ENCODE measurements around the gene GUK1. TPM values are rescaled to one million over a fixed set of nuclear protein-coding genes. Genes with fewer than 3 reads are reported as not detected.
A peak's percentile ranks its signal among the peaks of the same experiment; 100 is the strongest.

The GUK1 gene
- total and polyA plus RNA-seq, 2 of the 4 experiments (the other 2 are of a cell fraction), result 465 to 548 TPM

- Histone ChIP-seq H3K14ac (replicated peaks; ENCODE audit: low read depth, low read length) (no peak within 1 kb of the TSS), H3K4me1 (ENCODE audit: control insufficient read depth, insufficient read depth, low read length) (peaks cover 7% of the 10 kb centered on the region; the same call in 1 of the 2 replicates), H2BK20ac (ENCODE audit: low read depth, low read length) (no peak within 1 kb of the TSS; the same call in 1 of the 2 replicates), H3K36me3 (ENCODE audit: control insufficient read depth, insufficient read depth, low read length) (peaks cover 40% of the 10 kb centered on the region), H4K91ac (ENCODE audit: insufficient read depth, low read depth, low read length) (peak within 1 kb of the TSS; percentile 33), H4K20me1 (ENCODE audit: insufficient read depth, low read length) (peaks cover 39% of the 10 kb centered on the region), H3K27me3 (ENCODE audit: control insufficient read depth, insufficient read depth, low read length) (no peaks in the 10 kb centered on the region), H2AK9ac (replicated peaks; ENCODE audit: low read depth, low read length, poor library complexity) (peak within 1 kb of the TSS; percentile 93), H3K9me3 (ENCODE audit: control insufficient read depth, insufficient read depth, low read length) (no peaks in the 10 kb centered on the region), H3K23ac (ENCODE audit: low read depth, low read length) (peak within 1 kb of the TSS; percentile 74; the same call in 1 of the 2 replicates), H2AK5ac (ENCODE audit: low read depth, low read length) (peak within 1 kb of the TSS; percentile 89), H3K27ac (ENCODE audit: insufficient read depth, low read length) (peak within 1 kb of the TSS; percentile 49; the same call in 1 of the 2 replicates), H2BK120ac (ENCODE audit: low read depth, low read length) (no peak within 1 kb of the TSS; the same call in 1 of the 2 replicates), H4K5ac (ENCODE audit: low read depth, low read length) (peak within 1 kb of the TSS; percentile 40; the same call in 1 of the 2 replicates), H3K4me3 (ENCODE audit: insufficient read depth, low read depth, low read length) (peak within 1 kb of the TSS; percentile 62), H3K4ac (ENCODE audit: low read depth, low read length) (peak within 1 kb of the TSS; percentile 64), H4K8ac (ENCODE audit: low read depth in 2 of 2, low read length in 2 of 2) (peak within 1 kb of the TSS; percentile 88 to 97), H3K56ac (ENCODE audit: extremely low read depth, insufficient read depth, low read length) (no peak within 1 kb of the TSS), H2BK15ac (ENCODE audit: low read depth, low read length) (no peak within 1 kb of the TSS), H3K9ac (ENCODE audit: low read depth, low read length) (peak within 1 kb of the TSS; percentile 70), H2BK5ac (ENCODE audit: low read depth, low read length, poor library complexity, severe bottlenecking) (no peak within 1 kb of the TSS), H3K18ac (ENCODE audit: low read depth, low read length) (no peak within 1 kb of the TSS), H3K4me2 (ENCODE audit: low read depth, low read length) (peak within 1 kb of the TSS; percentile 71), H3K79me1 (ENCODE audit: low read depth in 1 of 2, low read length in 2 of 2) (peaks cover 7 to 56% of the 10 kb centered on the region in 2 experiments; a peak in 3 of 4 replicates), H2AFZ (replicated peaks; ENCODE audit: low read length, poor library complexity) (peak within 1 kb of the TSS; percentile 100), H3K9me1 (ENCODE audit: insufficient read depth, low read length) (peaks cover 13% of the 10 kb centered on the region)
- ChIA-PET CTCF (no interaction called here), POLR2A (ENCODE audit: unreplicated experiment) (no interaction called here)
- intact Hi-C loops (cut with micrococcal nuclease), result loop anchor here (1.0 to 5.0 kb wide), 3 partner anchors 18 to 104 kb away; partner anchors contain the start of gene GUK1
- dilution Hi-C loops (cut with HindIII; ENCODE audit: low sequenced_read_pairs, unreplicated experiment), result no loop called here
- TF ChIP-seq FOS (IDR thresholded peaks at IDR 0.05; ENCODE audit: low read depth, low read length), result no peak
- no peak for TF ChIP-seq RAD21 (IDR thresholded peaks at IDR 0.05; ENCODE audit: low read length)
- TF ChIP-seq BHLHE40 (IDR thresholded peaks at IDR 0.05; ENCODE audit: low read depth, low read length), result no peak
- no peak for TF ChIP-seq SMC3 (IDR thresholded peaks at IDR 0.05; ENCODE audit: low read depth, low read length)
- peak; percentile 67 for TF ChIP-seq MXI1 (IDR thresholded peaks at IDR 0.05; ENCODE audit: borderline replicate concordance, low read depth, low read length)
- TF ChIP-seq MAZ (IDR thresholded peaks at IDR 0.05; ENCODE audit: borderline replicate concordance, low read depth, low read length), result peak; percentile 67; the same call in 1 of the 2 replicates
- ATAC-seq (ENCODE audit: low read depth), result peak; percentile 92
- BruUV-seq (replicated peaks), result TSS peak; percentile 57
- in situ Hi-C loops (cut with MboI; ENCODE audit: low sequenced_read_pairs), result no loop called here
- WGBS, 2 experiments (ENCODE audit: extremely low coverage in 2 of 2, insufficient read length in 1 of 2), result 3% methylated on average over 29 of the region's 104 CpGs; no CpG with 5 or more reads in 1 of the 2 experiments
- DNase-seq, result peak; percentile 88
Measured at GRCh38 chr1:228102791-228103620, 37.1 kb upstream of the GUK1 start, which contains the start of gene C1orf35. Gene C1orf35 (minus strand): TSS chr1:228103325. CDS start chr1:228103227, 98 bp downstream.
